K562 (cell line): ENCODE results near the gene NAA10. TPM values are rescaled to one million over a fixed set of nuclear protein-coding genes. Genes with fewer than 3 reads are reported as not detected.

Experiments
- ARID3B ChIP-seq: fragments of 250-450 bp; sonication (Bioruptor Pico); IDR thresholded peaks from 2 replicates; pipeline ENCODE4 v1.4.0; 2020; ENCODE audit warnings: borderline replicate concordance
- DMBX1 ChIP-seq: fragments of 250-450 bp; sonication (Bioruptor Pico); IDR thresholded peaks from 2 replicates; pipeline ENCODE4 v1.8.0; 2022; ENCODE audit warnings: inconsistent platforms, mild to moderate bottlenecking, moderate library complexity, borderline replicate concordance
- EHMT2 ChIP-seq: fragments of 450-650 bp; IDR thresholded peaks from 2 replicates; pipeline ENCODE4 v1.6.1; 2018; ENCODE audit warnings: antibody characterized with exemption
- FOXA3 ChIP-seq, 2 experiments: fragments of 450-650 bp in 1 of 2; sonication (generic) in 1 of 2; formaldehyde crosslinking; IDR thresholded peaks in 1 of 2; conservative IDR thresholded peaks in 1 of 2; 2 replicates each; pipeline versions ENCODE4 v1.4.0 to v1.8.0; 2020 to 2022; ENCODE audit warnings: mild to moderate bottlenecking in 2 of 2, missing genetic modification reagents in 1 of 2
- HINFP ChIP-seq: fragments of 450-650 bp; conservative IDR thresholded peaks from 2 replicates; pipeline ENCODE4 v1.6.1; 2016; ENCODE audit warnings: missing genetic modification characterization, low read depth, mild to moderate bottlenecking, control low read depth, missing compliant biosample characterization
- IFI16 ChIP-seq: fragments of 250-450 bp; sonication (Bioruptor Pico); IDR thresholded peaks from 2 replicates; pipeline ENCODE4 v2.1.2; 2022; ENCODE audit warnings: mild to moderate bottlenecking, inconsistent platforms
- MAFG ChIP-seq: fragments of 450-650 bp; conservative IDR thresholded peaks from 2 replicates; pipeline ENCODE4 v1.6.1; 2016; ENCODE audit warnings: missing genetic modification characterization, missing compliant biosample characterization
- MEIS2 ChIP-seq: fragments of 450-650 bp; IDR thresholded peaks from 2 replicates; pipeline ENCODE4 v1.6.1; 2014; ENCODE audit warnings: mild to moderate bottlenecking; ENCODE audit not compliant: partially characterized antibody
- MTA3 ChIP-seq: fragments of 450-650 bp; formaldehyde crosslinking; IDR thresholded peaks from 2 replicates; pipeline ENCODE4 v1.6.1; 2017; ENCODE audit warnings: mild to moderate bottlenecking, borderline replicate concordance
- PHF8 ChIP-seq: fragments of 200-600 bp; sonication (generic); IDR thresholded peaks from 2 replicates; pipeline ENCODE4 v1.6.1; 2012; ENCODE audit warnings: mixed run types, mild to moderate bottlenecking, inconsistent platforms, low read length, moderate library complexity, borderline replicate concordance
- RBM34 ChIP-seq: fragments of 200-400 bp; formaldehyde crosslinking; IDR thresholded peaks from 2 replicates; pipeline ENCODE4 v1.6.1; 2018; ENCODE audit warnings: low read length, borderline replicate concordance; ENCODE audit not compliant: insufficient read depth
- RFX7 ChIP-seq: fragments of 250-450 bp; sonication (Bioruptor Pico); IDR thresholded peaks from 2 replicates; pipeline ENCODE4 v1.5.1; 2021; ENCODE audit warnings: mild to moderate bottlenecking
- SPI1 ChIP-seq: IDR thresholded peaks from 2 replicates; pipeline ENCODE4 v1.6.1; 2011; ENCODE audit warnings: low read depth, low read length, control low read depth, borderline replicate concordance
- SRSF1 ChIP-seq: fragments of 200-400 bp; formaldehyde crosslinking; IDR thresholded peaks from 2 replicates; pipeline ENCODE4 v1.6.1; 2017; ENCODE audit warnings: mild to moderate bottlenecking, low read depth, low read length, moderate library complexity
- TFAP4 ChIP-seq: sonication (generic); formaldehyde crosslinking; IDR thresholded peaks from 2 replicates; pipeline ENCODE4 v1.8.0; 2022; ENCODE audit warnings: missing genetic modification reagents, mild to moderate bottlenecking, moderate library complexity, borderline replicate concordance
- THRAP3 ChIP-seq: fragments of 450-650 bp; IDR thresholded peaks from 2 replicates; pipeline ENCODE4 v1.6.1; 2016; ENCODE audit warnings: mild to moderate bottlenecking, inconsistent platforms, borderline replicate concordance
- ZBTB11 ChIP-seq, 3 experiments: fragments of 200-800 bp in 1 of 3; fragments of 250-450 bp in 1 of 3; fragments of 450-650 bp in 1 of 3; sonication (Bioruptor Pico) in 1 of 3; sonication (Bioruptor generic) in 1 of 3; formaldehyde crosslinking in 1 of 3; IDR thresholded peaks; 2 replicates each; pipeline versions ENCODE4 v1.6.1 to v1.8.0; 2016 to 2022; ENCODE audit warnings: mild to moderate bottlenecking in 2 of 3, missing genetic modification characterization in 2 of 3, missing compliant biosample characterization in 1 of 3, moderate library complexity in 1 of 3
- ZNF174 ChIP-seq: fragments of 250-450 bp; sonication (Bioruptor Pico); IDR thresholded peaks from 2 replicates; pipeline ENCODE4 v1.4.0; 2020; ENCODE audit warnings: mild to moderate bottlenecking
- polyA plus RNA-seq, 8 experiments: library from polyadenylated mRNA; depleted of rRNA in 4 of 8; stranded (reverse) in 5 of 8; unstranded in 3 of 8; fragments of >200 nt; fragmentation: Nextera tagmentation in 2 of 8; fragmentation: Illumina TruSeq in 1 of 8; extraction: Ambion mirVana in 2 of 8; extraction: Trizol in 1 of 8; gene quantifications; 2 replicates each; pipeline versions ENCODE4 v1.2.1 to v1.2.3, GENCODE V29; 2011 to 2014; ENCODE audit warnings: inconsistent platforms in 1 of 8, missing spikeins in 1 of 8
- total RNA-seq, 7 experiments: library from RNA; depleted of rRNA in 6 of 7; stranded (reverse); fragments of >200 nt in 6 of 7; fragmentation: Illumina TruSeq in 2 of 7; extraction: Trizol in 2 of 7; gene quantifications; 2 replicates each; pipeline versions ENCODE4 v1.2.1 to v1.2.3, GENCODE V29; 2011 to 2021; ENCODE audit warnings: low replicate concordance in 1 of 7

The NAA10 gene
- total and polyA plus RNA-seq, 9 of the 15 experiments (the other 6 are each of a cell fraction or from before 2014, with no cell fraction given) = 11.1 to 250 (median 134) TPM

GRCh38 chrX:153925739-153926551 lies 8.9 kb downstream of the NAA10 start, which contains the start of gene ARHGAP4 (continued):
- TF ChIP-seq ARID3B (CRISPR knock-in tag) (no peak), DMBX1 (peak; percentile 58; the same call in 1 of the 2 replicates), RBM34 (no peak), FOXA3 (CRISPR knock-in tag; conservative IDR thresholded peaks at IDR 0.05 in 1 of 2, IDR thresholded peaks at IDR 0.05 in 1 of 2) (no peak), ZBTB11 (CRISPR knock-in tag; IDR thresholded peaks at IDR 0.05) (0 out of 6 replicates have a peak, but pooled peaks of 1 of the 3 experiments have one; percentile 18), RFX7 (CRISPR knock-in tag) (no peak), SRSF1 (no peak), MEIS2 (no peak), HINFP (tag) (no peak), ZNF174 (no peak), EHMT2 (no peak), THRAP3 (0 out of 2 replicates have a peak, but pooled peaks have one; percentile 29), IFI16 (no peak), PHF8 (peak; percentile 60; the same call in 1 of the 2 replicates), MTA3 (peak; percentile 38; the same call in 1 of the 2 replicates), MAFG (tag) (no peak), TFAP4 (0 out of 2 replicates have a peak, but pooled peaks have one; percentile 48), SPI1 (0 out of 2 replicates have a peak, but pooled peaks have one; percentile 2)
